T-helper 1 cell treated with Interleukin-12 subunit alpha and Interleukin-12 subunit beta and Interleukin-4 antibody, amounts not matched to agents 30 ng/mL and 1 ng/mL, for 36 hours (primary cell): ENCODE data around the gene KRT75. TPM values are rescaled to one million over a fixed set of nuclear protein-coding genes. Genes with fewer than 3 reads are reported as not detected.
"Not testable (repeated sequence)": the region's sequence is repeated elsewhere in the genome, so short reads cannot be mapped to it uniquely, and the experiment has no call there.

Source experiments
- intact Hi-C: fragments of 100-400 bp; cut with micrococcal nuclease; formaldehyde crosslinking; loops from one replicate; pipeline ENCODE4 v1.15.1; 2024
- total RNA-seq: library from RNA; stranded (reverse); gene quantifications from 2 replicates; pipeline ENCODE4 v1.2.3, GENCODE V29; 2022

The KRT75 gene
- total RNA-seq: not detected in 2 replicates

DNA sequence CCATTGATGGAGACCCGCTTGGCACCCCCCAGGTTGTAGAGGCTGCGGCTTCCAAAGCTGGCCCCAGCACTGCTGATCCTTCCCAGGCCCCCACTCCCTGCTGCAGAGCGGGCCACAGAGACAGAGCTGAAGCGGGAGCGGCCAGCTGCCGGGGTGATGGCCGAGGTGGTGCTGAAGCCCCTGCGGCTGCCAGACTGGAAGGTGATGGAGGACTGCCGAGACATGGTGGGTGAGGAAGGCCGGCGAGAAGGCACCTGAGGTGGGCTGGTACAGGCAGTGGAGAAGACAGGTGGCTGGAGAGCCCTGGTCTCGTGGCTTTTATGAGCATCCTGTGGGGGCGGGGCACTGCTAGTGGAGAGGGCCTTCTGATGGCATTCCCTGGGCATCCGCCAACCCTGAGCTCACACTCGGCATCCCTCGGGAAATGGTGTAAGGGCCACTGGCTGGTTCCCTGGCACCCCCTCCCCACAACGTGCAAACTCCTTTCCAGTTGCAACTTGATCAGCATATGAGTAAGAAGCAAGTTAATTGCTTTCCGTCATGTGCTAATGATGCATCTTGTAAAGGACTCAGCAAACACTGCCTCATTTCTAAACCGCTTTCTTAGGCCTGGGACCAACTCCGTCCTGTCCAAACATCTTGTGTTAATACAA, at the start of gene KRT75:
KRT75 (minus strand) TSS at position 291 of the 653 bp plus-strand sequence; CDS start at position 224, 67 bp downstream.
- intact Hi-C loops: no loop called here

DNA sequence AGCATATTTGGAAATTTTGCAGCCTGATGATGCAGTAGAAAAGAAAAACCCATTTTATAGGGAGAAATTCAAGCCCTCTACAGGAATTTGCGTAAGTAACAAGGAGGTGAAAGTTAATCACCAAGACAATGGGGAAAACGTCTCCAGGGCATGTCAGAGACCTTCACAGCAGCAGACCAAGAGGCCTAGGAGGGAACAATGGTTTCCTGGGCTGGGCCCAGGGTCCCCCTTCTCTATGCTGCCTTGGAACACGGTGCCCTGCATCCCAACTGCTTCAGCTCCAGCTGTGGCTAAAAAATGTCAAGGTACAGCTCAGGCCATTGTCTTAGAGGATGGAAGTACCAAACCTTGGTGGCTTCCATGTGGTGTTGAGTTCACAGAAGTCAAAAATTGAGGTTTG, 45.9 kb upstream of the KRT75 start:
- intact Hi-C loops: no loop called here

DNA sequence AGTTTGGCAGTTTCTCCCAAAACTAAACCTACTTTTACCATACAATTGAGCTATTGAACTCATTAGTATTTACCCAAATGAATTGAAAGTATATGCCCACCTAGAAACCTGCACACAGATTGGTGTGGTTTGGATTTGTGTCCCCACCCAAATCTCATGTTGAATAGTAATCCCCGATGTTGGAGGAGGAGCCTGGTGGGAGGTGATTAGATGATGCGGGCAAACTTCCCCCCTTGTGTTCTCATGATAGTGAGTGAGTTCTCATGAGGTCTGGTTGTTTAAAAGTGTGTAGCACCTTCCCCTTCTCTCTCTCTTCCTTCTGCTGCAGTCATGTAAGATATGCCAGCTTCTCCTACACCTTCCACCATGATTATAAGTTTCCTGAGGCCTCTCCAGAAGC, 43.5 kb upstream of the KRT75 start:
- intact Hi-C loops: no loop called here

DNA sequence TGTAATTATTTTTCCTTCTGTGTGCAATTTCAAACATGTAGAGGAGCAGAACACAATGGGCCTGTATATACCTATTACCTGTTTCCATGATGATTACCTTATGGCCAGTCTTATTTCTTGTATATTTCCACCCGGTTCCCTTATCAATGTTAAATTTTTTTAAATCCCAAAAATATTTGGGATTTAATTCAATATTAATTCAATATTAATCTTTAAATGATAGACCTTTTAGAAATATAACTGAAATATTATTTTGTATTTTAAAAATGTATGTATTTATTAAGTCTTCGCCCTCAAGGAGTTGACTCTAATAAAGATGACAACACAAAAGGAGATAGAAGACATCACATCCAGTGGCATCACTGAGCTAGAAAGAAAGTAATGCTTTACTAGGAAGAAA, 40.0 kb upstream of the KRT75 start:
- intact Hi-C loops: no loop called here

DNA sequence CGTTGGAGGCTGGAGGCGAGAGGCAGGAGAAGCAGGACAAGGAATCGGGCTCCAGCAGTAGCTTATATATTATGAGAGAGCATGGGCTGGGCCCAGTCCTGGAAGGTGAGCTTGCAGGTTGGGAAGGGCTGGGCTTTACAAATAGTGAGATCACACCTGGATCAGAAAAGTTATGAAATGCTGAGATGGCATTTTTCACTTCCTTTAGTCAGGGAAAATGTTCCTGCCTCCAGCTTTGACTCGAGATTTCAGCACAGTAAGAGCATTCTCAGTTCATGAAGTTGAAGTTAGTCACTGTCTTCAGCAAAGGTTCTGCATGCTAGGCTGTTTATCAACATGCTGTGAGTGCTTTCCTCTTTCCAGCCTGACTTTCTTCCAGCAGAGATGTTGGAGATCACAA, 39.6 kb upstream of the KRT75 start, which contains the start of gene KRT6C:
KRT6C (minus strand) TSS at position 38 of the 400 bp plus-strand sequence. CDS start 68 bp downstream, outside the sequence.
- intact Hi-C loops: no loop called here

- intact Hi-C loops: no loop called here
These were observed 35.7 kb upstream of the KRT75 start for GRCh38 chr12:52469853-52470252.

- intact Hi-C loops: no loop called here
These were observed 30.7 kb upstream of the KRT75 start for GRCh38 chr12:52464897-52465296.

GRCh38 chr12:52461693-52462092, 27.5 kb upstream of the KRT75 start:
- intact Hi-C loops: no loop called here

- intact Hi-C loops: no loop called here
These were observed 24.7 kb upstream of the KRT75 start for GRCh38 chr12:52458861-52459260.

GRCh38 chr12:52455821-52456220, 21.6 kb upstream of the KRT75 start:
- intact Hi-C loops: no loop called here

DNA sequence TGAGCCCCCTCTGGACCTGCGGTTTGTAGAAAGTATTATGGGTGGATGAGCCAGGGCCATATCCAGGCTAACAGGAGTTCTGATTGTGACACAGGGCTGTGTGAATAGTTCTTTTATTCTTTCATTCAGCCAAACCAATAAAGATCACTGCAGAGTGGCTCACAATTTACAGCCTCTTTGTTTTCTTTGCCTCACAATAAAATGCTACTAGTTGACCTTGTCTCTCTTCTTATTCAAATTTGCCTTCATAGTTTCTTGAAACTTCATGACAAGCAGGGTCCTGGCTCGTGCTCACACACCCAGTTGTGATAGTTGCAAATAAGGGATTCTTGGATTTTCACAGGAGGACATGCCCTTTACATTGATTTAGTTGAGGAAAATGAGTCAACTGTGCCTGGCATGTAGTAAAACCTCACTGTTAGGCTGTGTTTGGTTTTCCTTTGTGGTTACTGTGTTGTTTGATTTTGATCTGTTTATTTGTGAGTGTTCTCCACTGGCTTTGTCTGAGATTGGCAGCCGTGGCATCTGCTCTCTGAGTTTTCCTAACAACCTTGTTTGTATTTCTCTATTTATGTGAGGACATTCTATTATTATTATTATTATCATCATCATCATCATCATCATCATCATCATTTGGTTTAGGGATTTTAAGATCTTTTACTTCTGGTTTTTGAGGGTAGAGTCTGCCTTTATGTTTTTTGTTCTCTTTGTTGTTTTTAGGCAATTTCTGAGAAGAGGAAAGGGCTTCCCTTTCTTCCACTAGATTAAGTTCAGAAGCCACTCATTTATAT, 20.4 kb upstream of the KRT75 start:
- intact Hi-C loops: no loop called here

DNA sequence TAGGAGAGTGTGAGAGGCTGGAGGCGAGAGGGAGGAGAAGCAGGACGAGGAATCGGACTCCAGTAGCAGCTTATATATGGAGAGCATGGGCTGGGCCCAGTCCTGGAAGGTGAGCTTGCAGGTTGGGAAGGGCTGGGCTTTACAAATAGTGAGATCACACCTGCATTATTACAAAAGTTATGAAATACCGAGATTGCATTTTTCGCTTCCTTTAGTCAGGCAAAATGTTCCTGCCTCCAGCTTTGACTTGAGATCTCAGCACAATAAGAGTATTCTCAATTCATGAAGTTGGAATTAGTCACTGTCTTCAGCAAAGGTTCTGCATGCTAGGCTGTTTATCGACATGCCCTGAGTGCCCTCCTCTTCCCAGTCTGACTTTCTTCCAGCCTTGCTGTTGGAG, 17.9 kb upstream of the KRT75 start, which contains the start of gene KRT6B:
KRT6B (minus strand) TSS at position 46 of the 400 bp plus-strand sequence. CDS start 68 bp downstream, outside the sequence.
- intact Hi-C loops: no loop called here

DNA sequence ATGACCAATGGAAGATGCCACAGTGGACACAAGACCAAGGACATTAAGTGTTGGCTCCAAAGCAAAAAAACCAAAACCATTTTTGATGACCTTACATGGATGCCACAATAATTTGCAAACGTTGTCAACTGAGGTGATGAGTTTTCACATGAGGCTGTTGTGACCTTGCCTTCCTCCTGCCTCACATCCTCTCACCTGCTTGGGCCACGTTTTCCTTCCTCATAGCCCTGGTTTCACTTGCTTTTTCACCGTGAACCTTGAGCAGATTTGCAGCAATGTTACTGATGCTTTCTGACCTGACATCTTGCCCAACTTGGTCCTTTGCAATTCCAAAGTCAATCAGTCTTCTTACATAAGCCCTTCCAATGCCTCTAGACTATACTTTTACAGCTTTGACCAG, 14.1 kb upstream of the KRT75 start:
- intact Hi-C loops: no loop called here

GRCh38 chr12:52447196-52447595, 13.0 kb upstream of the KRT75 start:
- intact Hi-C loops: not testable (repeated sequence)

DNA sequence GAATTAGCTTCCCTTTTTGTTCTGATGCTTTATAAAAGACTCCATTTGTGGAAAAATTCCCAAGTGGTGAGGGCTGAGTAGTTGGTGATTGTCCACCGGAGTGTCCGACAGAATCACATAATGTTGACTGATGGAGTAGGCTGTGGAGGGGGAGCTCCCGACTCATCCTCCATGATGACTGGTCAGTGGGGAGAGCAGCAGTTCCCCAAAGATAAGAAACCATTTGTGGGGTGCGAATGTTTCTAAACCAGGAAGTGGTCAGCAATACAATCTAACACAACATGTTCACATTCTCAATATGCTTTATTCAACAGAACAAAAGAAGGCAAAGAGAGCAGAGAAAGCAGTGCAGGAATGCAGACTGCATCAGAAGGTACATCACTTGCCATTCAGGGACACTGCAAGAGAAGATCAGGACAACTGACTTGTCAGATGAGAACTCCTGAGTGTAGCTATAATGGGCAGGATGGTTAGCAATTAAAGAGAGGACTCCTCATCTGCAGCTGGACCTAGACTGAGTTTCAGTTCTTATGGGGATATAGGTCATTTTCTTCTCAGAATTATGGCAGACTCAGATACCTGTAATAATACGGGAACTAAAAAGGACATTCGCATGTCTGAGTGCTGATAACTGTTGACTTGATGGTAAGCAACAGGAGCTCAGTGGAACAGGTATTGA, 12.3 kb upstream of the KRT75 start:
- intact Hi-C loops: no loop called here

DNA sequence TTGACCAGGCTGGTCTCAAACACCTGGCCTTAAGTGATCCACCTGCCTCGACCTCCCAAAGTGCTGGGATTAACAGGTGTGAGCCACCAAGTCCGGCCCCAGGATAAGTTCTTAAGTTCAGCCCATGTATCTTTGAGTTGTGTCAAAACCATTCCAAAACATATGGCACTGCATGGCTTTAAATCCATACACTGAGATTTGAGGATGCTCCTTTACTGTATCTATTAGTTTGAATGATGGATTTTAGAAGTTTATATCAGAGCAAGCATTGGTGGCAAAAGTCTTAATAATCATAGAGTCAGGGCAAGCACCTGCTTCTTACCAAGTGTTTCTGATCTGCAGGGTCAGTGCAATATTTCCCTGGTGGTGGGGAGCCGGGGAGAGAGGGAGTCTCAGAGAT, 11.7 kb upstream of the KRT75 start:
- intact Hi-C loops: no loop called here

DNA sequence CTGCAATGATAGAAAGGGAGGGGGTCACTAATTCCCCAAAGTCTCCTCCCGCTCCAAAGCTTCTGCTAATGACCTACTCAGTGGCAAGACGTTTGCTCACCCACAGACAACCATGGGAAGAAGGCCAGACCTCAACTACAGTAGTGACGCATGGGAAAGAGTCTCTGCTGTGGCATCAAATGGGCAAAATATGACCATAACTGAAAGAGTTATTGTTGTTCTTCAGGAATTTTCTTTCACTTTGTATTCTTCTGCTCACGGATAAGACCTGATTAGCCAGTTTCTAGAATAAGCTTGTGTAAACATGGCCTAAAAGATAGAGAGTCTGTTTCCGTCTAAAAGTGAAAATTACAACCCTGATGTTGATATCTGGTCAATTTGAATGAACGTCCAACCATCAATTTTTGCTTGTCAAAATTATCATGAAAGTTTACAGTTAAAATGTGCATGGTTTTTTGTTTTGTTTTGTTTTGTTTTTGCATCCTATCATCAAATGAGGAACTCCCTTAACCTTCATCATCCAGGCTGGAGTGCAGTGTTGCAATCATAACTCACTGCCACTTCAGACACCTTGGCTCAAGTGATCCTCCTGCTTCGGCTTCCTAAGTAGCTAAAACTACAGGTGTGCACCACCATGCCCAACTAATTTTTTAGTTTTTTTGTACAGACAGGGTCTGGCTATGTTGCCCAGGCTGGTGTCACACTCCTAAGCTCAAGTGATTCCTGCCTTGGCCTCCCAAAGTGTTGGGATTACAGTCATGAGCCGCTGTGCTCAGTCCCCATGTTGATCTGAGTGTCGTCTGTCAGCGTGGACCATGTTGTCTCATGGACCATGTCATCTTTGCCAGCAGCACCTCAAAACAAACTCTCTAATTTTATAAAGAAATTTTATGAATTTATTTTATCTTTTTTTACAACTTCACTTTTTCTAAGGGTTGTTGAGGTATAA, 10.8 kb upstream of the KRT75 start:
- intact Hi-C loops: no loop called here

DNA sequence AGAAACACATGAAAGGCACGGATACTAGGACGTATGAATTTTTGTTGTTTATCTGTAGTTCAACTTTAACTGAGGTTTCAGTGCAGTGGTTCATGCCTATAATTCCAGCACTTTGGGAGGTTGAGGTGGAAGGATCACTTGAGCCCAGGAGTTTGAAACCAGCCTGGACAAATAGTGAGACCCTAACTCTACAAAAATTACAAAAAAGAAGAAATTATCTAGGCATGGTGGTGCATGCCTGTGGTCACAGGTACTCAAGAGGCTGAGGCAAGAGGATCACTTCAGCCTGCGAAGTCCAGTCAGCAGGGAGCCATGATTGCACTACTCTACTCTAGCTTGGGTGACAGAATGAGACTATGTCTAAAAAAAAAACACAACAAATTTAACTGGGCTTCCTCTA, 9.8 kb upstream of the KRT75 start:
- intact Hi-C loops: no loop called here

- intact Hi-C loops: no loop called here
These were observed 8.5 kb upstream of the KRT75 start for GRCh38 chr12:52442600-52443061.

GRCh38 chr12:52441320-52441911, 7.2 kb upstream of the KRT75 start:
- intact Hi-C loops: no loop called here
